Erythroblast (primary cell): ENCODE measurements around the gene LRRTM4.

Experiments
- GATA1 ChIP-seq: IDR thresholded peaks from 2 replicates; pipeline ENCODE4 v1.6.1; 2011; ENCODE audit warnings: low read depth, mild to moderate bottlenecking, control low read depth, low read length, moderate library complexity
- POLR2A ChIP-seq: IDR thresholded peaks from 2 replicates; pipeline ENCODE4 v1.6.1; 2011; ENCODE audit warnings: mild to moderate bottlenecking, low read length

GRCh38 chr2:77191665-77192064 lies 330.5 kb downstream of the LRRTM4 start:
- TF ChIP-seq POLR2A (no peak), GATA1 (no peak)
